Activated CD4-positive, alpha-beta T cell treated with anti-CD3 and anti-CD28 coated beads, Interleukin-2, amount 50 U/mL, for 48 hours (primary cell): Measurements from ENCODE around the gene JPT1.
"Not testable (repeated sequence)": the region's sequence is repeated elsewhere in the genome, so short reads cannot be mapped to it uniquely, and the experiment has no call there.

Source experiments
- DNase-seq, 2 experiments: peaks; one replicate each; pipeline ENCODE4 v3.0.0-alpha.2; 2020

Gene JPT1, protein sequence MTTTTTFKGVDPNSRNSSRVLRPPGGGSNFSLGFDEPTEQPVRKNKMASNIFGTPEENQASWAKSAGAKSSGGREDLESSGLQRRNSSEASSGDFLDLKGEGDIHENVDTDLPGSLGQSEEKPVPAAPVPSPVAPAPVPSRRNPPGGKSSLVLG

DNA sequence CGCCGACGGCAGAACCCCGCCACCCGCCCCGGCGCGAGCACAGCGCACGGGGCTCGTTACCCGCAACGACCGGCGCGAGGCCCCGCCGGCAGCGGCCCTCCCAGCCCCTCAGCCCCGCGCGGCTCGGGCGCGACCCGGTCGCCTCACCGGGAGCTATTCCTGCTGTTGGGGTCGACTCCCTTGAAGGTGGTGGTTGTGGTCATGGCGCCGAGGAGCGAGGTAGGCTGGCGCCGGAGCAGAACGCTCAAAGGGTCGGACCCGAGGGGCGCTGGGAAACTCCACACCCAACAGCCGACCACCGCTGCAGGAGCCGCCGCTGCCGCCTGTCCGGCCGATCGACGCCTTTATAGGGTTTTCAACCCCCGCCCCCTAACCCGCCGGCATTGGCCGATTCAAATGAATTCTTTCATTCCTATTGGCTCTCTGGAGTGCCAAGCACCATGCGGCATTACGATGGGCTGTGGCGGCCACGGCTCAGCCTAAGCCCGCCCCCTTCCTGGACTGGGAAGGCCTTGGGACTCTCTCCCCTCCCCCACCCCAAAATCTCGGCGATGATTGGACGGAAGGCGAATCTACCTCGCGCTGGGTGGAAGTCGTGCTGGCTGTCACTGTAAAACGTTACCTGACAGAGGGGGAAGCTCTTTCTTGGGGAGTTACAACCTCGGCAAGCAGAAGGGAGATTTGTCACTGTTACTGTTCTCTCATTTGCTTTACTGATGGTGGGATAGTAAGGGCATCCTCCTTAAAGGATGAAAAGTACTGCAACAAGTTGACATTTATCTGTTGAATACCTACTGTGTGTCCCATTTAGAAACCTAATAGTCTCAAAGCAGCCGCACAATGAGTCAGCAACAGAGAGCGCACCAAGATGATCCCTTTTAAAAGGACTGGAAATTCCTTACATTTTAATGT is at the start of gene JPT1:
Gene JPT1 (minus strand): TSS at position 318 of the 912 bp plus-strand sequence. CDS start 115 bp downstream, at position 203.
- DNase-seq = peak; percentile 98 to 99

DNA sequence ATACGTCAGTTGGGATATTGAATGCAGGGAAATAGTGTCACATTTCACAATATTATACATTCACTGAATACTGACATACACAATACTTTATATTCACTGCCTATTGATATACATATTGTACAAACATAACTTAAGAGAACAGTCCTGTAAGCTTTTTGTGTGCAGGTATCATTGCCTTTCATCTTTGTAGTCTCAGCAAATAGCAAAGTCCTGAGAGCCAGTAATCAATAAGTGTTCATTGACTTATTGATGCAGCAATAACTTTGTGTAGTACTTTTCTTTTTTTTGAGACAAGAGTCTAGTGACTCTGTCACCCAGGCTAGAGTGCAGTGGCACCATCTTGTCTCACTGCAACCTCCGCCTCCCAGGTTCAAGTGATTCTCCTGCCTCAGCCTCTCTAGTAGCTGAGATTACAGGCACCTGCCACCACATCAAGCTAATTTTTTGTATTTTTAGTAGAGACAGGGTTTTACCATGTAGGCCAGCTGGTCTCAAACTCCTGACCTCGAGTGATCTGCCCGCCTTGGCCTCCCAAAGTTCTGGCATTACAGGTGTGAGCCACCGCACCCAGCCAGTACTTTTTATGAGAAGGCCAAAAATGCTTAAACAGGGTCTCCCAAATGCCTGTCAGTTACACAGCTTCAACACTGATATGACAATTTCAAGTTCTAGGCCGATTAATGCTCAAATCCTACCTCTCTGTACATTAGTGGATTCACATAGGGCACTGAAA is 45.7 kb upstream of the JPT1 start:
- no peak for DNase-seq

DNA sequence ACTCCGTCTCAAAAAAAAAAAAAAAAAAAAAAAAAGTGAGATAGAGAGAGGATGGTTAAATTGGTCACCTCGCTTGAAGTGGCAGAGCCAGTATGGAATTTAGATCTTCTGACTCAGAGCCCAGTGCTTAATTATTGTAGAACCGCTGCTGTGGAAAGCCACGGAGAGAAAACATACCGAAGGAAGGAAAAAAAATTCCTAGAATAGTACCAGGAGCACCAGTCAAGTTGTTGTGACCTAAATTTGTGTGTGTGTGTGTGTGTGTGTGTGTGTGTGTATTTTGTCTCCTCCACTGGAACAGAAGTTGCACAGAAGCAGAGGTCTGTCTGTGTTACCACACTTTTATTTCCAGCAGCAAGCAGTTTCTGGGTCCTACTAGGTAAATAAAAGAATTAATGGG is 40.6 kb upstream of the JPT1 start:
- no peak for DNase-seq

DNA sequence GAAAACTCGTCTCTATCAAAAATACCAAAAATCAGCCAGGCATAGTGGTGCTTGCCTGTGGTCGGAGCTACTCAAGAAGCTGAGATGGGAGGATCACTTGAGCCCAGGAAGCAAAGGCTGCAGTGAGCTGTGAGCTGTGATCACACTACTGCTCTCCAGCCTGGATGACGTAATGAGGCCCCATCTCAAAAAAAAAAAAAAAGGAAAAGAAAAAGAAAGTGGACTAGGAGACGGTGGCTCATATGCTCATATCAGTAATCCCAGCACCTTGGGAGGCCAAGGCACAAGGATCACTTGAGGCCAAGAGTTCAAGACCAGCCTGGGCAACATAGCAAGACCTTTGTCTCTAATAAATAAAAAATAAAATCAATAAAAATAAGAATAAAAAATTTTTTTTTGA is 37.3 kb upstream of the JPT1 start:
- DNase-seq = no peak

DNA sequence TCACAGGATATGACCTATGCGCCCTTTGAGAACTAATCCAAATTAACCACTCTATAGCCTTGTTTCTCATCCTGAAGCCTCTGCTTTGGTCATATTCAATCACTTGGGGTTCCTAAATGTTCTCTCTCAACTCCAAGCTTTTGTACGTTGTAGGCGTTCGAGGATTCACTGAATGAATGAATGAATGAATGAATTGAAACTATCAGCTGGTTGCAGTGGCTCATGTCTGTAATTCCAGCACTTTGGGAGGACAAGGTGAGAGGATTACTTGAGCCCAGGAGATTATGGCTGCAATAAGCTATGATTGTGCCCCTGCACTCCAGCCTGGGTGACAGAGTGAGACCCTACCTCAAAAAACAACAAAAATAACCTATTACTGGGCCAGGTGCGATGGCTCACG is 34.3 kb upstream of the JPT1 start:
- no peak for DNase-seq

DNA sequence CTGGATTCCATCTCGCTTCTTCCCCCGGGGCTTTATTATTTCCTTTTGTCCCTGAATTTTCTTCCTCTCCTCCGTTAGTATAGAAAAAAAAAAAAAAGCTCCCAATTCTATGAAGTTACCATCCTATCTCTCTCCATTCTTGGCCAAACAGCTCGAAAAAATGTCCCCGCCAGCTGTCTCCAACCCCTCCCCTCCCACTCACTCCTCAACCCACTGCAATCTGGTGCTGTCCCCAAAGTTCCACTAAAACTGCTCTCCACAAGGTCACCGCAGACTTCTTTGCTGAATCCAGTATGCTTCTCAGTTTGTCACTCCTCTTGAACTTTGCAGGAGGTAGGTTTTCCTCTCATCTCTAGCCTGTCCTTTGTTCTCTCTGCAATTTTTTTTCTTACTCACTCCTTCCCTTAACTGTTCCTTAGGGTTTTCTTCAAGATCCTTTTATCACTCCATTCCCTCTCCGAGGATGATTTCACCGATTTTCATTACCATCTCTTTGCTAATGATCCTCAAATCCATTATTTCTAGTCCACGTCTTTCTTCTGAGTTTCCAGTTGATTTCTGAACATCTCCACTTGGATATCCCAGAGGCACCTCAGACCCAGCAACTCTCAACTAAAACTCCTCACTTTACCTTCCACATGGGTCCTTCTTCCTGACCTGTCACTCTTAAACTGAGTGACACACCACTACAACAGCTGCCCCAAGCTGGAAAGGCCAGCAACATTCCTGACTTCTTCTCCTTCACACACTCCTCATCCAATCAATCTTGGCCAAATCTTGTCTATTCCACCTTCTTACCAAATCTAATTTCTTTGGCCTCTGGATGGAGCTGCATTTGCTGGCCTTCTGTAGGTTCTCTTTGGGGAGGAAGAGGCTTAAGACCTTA is 29.9 kb upstream of the JPT1 start:
- no peak for DNase-seq

DNA sequence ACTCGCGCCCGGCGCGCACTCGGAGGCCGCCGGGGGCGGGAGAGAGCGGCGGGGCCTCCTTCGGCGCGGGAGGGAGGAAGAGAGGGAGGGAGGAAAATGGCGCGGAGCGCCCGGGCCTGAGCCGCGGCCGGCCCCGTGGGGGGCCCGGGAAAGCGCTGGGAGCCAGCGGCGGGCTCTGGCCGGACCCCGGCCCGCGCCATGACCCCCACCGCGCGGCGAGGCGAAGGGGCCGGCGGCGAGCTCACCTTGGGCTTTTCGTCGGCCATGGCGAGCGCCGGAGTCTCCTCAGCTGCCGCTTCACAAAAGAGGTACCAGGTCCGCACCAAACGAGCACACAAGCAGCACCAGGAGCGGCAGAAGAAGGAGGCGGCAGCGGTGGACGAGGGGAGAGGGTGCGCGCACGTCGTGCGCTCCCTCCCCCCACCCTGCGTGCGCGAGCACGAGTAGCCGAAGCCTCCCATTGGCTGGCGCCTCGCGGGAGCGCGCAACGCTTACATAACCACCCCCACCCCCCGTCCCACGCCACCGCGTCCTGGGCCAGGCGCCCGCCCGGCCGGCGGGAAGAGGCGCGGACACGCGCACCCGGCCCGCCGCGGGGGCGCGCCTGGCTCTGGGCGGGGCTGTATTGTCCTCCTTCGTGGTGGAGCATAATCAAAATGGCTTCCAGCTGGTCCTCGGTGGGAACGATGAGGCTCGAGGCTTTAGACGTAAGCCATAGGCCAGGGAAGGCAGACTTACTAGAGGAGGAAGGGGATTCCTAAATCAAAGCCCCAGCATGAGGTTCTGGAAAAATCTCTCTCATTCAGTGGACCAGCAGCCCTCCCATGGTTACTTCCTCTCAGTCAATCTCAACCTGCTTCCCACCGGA is 28.5 kb upstream of the JPT1 start, which contains the start of gene SUMO2:
Gene SUMO2 (minus strand): TSS at position 391 of the 868 bp plus-strand sequence. CDS start 125 bp downstream, at position 266.
- peak; percentile 95 to 96 for DNase-seq

DNA sequence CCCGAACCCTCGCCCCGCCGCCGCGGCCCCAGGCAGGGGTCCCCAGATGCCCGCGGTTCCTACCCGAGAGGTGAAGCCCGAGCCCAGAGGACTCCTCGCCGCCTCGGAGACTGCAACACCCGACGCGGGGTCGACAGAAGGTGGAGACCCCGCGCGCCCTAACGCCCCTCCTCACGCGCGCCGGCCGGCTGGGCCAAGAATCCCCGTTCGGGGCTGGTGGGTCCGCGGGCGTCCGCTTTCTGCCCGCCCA is 27.9 kb upstream of the JPT1 start:
- DNase-seq = no peak

DNA sequence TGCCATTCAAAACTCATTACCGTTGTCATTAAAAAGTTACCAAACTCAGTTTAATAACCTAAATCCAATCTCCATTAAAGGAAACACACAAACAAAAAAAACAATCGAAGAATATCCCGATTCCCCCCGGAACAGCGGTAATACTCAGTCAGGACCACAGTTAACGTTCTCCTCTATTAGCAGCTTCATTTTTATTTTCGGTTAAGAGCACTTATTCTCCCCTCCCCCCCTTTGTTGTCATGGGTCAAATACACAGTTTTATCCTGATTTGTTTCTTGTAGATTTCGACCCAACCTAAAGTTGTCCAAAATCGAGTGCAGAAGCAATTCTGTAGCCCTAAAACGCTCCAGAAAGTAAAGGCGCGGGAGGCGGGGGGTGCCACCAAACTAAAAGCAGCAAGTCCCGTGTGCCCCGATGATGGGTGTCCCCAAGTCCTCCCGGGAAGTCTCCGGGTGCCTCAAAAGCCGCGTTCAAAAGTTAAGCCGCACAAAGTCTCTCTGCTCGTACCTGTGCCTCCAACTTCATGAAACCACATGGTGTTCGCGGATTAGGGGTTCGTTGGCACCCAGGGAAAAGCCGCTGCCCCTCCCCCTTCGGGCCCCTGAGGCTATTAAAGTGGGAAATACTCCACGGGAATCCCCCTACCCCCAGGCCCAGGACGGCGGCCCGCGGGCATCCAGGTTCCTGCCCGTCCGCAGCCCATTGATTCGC is 27.5 kb upstream of the JPT1 start:
- DNase-seq = peak; percentile 37 to 52

DNA sequence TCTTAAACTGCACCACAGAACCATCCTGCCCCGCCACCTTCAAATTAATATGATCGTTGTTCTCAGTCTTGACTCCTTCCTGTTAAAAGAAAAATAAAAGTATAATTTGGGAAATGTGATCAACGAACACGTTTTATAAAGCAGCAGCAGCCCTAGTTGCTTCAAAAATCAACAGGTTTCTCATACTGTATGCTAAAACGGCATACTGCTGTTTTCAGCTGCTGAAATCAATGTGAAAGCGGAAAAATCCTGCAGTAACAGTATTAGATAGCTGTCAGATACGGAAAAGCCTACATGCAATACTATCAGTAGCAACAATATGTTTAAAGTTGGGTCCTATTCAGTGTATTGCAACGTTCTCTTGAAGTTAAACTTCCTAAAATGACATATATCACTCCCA is 26.8 kb upstream of the JPT1 start:
- DNase-seq = no peak

DNA sequence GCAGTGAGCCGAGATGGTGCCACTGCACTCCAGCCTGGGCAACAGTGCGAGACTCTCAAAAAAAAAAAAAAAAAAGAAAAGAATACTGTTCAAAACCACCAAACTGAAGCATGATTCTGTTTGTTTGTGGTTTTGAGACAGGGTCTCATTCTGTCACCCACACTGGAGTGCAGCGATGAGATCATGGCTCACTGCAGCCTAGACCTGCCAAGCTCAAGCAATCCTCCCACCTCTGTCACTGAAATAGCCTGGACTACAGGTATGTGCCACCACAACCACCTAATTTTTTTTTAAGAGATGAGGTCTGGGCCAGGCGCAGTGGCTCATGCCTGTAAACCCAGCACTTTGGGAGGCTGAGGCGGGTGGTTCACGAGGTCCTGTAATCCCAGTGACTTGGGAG is 24.1 kb upstream of the JPT1 start:
- no peak for DNase-seq

DNA sequence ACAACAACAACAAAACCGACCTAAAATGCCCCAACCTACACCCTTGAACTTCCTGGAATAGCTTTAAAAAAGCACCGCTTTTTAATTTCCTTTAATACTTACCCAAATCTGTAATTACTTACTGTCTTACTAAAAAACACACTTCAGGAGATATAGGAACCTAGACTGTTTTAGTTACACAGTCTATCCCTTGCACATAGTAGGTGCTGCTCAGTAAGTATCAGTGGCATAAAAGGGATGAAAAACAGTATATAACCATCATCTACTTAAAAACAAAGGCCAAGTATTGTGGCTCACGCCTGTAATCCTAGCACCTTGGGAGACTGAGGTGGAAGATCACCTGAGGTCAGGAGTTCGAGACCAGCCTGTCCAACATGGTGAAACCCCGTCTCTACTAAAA is 22.3 kb upstream of the JPT1 start:
- no peak for DNase-seq

DNA sequence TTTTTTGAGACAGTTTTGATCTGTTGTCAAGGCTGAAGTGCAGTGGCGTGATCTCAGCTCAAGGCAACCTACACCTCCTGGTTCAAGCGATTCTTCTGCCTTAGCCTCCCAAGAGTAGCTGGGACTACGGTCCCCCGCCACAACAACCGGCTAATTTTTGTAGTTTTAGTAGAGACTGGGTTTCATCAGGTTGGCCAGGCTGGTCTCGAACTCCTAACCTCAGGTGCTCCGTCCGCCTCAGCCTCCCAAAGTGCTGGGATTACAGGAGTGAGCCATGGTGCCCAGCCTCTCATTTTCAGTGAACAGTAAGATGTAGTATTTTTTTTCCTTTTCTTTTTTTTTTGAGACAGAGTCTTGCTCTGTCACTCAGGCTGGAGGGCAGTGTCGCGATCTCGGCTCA is 20.7 kb upstream of the JPT1 start:
- DNase-seq = no peak

DNA sequence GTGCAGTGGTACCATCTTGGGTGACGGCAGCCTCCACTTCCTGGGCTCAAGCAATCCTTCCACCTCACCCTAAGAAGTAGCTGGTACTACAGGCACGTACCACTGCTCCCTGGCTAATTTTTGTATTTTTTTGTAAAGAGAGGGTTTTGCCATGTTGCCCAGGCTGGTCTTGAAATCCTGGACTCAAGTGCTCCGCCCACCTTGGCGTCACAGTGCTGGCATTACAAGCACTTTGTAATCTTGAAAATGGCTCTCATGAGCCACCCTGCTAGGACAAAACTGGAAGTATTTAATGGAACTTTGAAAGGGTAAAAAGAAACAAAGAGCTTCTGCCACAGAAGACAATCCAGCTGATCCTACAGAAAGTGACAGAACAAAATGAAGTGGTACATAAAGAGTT is 19.2 kb upstream of the JPT1 start:
- no peak for DNase-seq

DNA sequence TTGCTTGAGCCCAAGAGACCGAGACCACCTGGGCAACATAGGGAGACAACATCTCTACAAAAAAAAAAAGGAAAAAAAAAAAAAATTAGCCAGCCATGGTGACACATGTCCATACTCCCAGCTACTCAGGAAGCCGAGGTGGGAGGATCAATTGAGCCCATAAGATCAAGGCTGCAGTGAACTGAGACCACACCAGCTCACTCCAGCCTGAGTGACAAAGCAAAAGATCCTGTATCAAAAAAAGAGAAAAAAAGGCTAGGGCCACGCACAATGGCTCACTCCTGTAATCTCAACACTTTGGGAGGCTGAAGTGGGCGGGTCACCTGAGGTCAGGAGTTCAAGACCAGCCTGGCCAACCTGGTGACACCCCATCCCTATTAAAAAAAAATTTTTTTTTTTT is 14.7 kb upstream of the JPT1 start:
- DNase-seq = no peak

DNA sequence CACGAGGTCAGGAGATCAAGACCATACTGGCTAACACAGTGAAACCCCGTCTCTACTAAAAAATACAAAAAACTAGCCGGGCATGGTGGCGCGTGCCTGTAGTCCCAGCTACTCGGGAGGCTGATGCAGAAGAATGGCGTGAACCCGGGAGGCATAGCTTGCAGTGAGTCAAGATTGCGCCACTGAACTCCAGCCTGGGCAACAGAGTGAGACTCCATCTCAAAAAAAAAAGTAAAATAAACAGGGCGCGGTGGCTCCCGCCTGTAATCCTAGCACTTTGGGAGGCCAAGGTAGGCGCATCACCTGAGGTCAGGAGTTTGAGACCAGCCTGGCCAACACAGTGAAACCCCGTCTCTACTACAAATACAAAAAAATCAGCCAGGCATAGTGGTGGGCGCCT is 10.3 kb upstream of the JPT1 start:
- not testable (repeated sequence) for DNase-seq

DNA sequence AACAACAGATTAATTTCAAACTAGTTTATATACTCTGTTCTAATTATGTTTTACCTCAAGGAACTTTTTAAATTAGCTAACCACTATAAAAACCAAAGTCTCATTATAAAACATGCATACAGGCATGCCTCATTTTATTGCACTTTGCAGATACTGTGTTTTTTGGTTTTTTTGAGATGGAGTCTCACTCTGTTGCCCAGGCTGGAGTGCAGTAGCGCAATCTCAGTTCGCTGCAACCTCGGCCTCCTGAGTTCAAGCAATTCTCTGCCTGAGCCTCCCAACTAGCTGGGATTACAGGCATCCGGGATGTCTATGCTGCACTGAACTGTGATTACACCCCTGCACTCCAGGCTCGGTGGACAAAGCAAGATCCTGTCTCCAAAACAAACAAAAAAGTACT is 8.8 kb upstream of the JPT1 start:
- DNase-seq = no peak

DNA sequence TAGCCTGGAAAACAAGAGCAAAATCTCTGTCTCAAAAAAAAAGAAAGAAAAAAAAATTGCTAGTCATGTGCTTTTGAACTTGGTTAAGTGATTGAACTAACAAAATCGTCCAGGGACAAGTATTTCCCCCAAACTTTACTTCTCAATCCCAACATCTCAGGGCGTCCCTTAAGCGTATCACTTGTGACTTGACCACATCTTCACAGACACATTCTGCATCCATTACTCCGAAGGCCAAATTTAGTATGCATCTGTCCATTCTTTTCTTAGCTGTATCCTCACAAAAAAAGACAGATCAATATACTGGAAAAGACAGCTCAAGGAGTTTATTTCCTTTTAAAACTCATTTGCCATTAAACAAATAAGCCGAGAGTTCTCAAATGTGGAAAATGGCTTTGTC is 5.9 kb upstream of the JPT1 start:
- DNase-seq = no peak

DNA sequence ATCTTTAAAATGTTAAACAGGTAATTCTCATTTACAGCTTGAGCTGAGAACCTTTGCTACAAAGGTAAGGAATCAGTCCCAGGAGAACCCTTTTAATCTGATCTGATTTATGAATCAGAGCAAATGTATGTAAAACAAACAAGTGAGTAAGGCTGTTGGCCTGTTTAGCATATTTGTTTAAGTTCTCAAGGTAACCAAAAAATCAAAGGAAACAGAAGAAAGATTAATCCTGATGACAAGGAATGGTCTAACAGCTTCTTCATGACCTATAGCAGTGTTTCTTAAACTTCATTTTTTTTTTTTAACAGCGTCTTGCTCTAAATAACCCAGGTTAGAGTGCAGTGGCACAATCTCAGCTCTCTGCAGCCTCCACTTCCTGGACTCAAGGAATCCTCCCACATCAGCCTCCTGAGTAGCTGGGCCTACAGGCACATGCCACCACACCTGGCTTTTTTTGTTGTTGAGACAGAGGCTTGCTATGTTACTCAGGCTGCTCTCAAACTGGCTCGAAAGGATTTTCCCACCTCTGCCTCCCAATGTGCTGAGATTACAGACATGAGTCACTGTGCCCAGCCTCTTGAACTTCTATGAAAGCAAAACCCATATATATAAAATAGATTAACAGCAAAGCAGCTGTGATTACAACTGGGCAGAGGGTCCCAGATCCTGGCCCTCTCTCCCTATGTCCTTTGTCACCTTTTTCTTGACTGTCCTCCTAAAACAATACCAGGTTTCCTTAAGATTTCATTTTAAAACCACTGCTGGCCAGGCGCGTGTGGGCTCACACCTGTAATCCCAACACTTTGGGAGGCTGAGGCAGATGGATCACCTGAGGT is 5.1 kb upstream of the JPT1 start:
- no peak for DNase-seq

DNA sequence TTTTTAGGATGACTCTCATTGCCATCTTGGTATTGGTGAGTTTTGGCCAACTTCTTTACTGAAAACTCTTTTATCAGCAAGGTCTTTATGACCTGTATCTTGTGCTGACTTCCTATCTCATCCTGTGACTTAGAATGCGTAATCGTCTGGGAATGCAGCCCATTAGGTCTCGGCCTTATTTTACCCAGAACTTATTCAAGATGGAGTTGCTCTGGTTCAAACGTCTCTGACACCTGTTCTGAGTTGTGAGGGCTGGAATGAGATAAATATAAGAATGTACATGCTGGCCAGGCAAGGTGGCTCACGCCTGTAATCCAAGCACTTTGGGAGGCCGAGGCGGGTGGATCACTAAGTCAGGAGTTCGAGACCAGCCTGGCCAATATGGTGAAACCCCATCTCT is 4.2 kb upstream of the JPT1 start:
- not testable (repeated sequence) for DNase-seq
